ENCODE data around the gene HPCAL1. TPM values are rescaled to one million over a fixed set of nuclear protein-coding genes. Genes with fewer than 3 reads are reported as not detected.

Gene HPCAL1
- total RNA-seq, 1 donor from 2014 or later, result 13.1 TPM

DNA sequence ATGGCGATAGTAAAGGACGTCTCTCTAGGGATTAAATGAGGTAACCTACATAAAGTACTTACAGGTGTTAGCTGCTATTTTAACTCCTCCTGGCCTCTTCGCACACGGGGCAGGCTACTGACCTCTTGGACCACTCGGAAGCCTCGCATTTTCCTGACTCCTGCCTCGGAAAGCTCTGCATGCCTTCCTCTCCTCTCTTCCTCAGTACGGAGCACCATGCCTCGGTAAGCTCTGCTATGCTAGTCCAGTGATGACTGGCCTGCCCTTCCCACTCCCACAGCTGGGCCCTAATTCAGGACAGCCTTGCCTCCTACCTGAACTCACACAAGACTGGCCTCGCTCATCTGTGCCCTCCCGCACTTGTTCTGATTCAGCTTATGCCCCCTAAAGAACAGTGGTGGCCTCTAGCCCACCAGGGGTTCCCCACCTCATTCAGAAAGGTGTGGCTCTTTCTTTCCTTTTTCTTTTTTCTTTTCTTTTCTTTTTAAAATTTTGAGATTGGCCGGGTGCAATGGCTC is 22.7 kb upstream of the HPCAL1 start:
- peaks cover 7% of the 10 kb centered on the region for H3K27me3 Mint-ChIP-seq (ENCODE audit: unreplicated experiment)
- no peak overlapping the region for H3K27ac Mint-ChIP-seq (ENCODE audit: unreplicated experiment)
- peaks cover 2% of the 10 kb centered on the region for H3K4me1 Mint-ChIP-seq (ENCODE audit: low read depth, unreplicated experiment)
- no peaks in the 10 kb centered on the region for H3K9me3 Mint-ChIP-seq (ENCODE audit: unreplicated experiment)
- no peaks in the 10 kb centered on the region for H3K36me3 Mint-ChIP-seq (ENCODE audit: unreplicated experiment)
- TF ChIP-seq, protein P1, sequence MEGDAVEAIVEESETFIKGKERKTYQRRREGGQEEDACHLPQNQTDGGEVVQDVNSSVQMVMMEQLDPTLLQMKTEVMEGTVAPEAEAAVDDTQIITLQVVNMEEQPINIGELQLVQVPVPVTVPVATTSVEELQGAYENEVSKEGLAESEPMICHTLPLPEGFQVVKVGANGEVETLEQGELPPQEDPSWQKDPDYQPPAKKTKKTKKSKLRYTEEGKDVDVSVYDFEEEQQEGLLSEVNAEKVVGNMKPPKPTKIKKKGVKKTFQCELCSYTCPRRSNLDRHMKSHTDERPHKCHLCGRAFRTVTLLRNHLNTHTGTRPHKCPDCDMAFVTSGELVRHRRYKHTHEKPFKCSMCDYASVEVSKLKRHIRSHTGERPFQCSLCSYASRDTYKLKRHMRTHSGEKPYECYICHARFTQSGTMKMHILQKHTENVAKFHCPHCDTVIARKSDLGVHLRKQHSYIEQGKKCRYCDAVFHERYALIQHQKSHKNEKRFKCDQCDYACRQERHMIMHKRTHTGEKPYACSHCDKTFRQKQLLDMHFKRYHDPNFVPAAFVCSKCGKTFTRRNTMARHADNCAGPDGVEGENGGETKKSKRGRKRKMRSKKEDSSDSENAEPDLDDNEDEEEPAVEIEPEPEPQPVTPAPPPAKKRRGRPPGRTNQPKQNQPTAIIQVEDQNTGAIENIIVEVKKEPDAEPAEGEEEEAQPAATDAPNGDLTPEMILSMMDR (IDR thresholded peaks at IDR 0.05; ENCODE audit: partially characterized antibody, unreplicated experiment), result no peak
- no peak overlapping the region for H3K4me3 Mint-ChIP-seq (ENCODE audit: unreplicated experiment)
- no peak for DNase-seq

DNA sequence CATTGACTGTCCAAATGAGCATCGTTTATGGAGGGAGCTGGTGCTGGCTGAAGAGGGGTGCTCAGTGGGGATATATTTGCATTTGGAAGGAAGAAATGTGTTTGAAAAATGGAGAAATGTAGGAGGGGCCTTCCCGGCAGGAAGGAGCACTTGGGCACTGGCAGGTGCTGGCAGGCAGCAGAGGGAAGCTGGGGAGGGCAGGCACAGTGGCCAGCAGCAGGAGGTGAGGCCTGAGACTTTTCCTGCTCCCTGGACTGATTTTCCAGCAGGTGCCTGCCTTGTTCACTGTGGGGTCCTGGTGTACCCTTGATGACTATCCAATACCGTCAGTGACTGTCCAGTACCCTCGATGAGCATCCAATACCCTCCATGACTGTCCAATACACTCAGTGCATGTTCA is 20.8 kb upstream of the HPCAL1 start:
- no peak overlapping the region for H3K4me3 Mint-ChIP-seq (ENCODE audit: unreplicated experiment)
- H3K27me3 Mint-ChIP-seq (ENCODE audit: unreplicated experiment), result peaks cover 7% of the 10 kb centered on the region
- peaks cover 1% of the 10 kb centered on the region for H3K9me3 Mint-ChIP-seq (ENCODE audit: unreplicated experiment)
- H3K36me3 Mint-ChIP-seq (ENCODE audit: unreplicated experiment), result no peaks in the 10 kb centered on the region
- H3K4me1 Mint-ChIP-seq (ENCODE audit: low read depth, unreplicated experiment), result peaks cover 2% of the 10 kb centered on the region
- TF ChIP-seq, protein P1 (IDR thresholded peaks at IDR 0.05; ENCODE audit: partially characterized antibody, unreplicated experiment), result no peak
- H3K27ac Mint-ChIP-seq (ENCODE audit: unreplicated experiment), result no peak overlapping the region
- no peak for DNase-seq

DNA sequence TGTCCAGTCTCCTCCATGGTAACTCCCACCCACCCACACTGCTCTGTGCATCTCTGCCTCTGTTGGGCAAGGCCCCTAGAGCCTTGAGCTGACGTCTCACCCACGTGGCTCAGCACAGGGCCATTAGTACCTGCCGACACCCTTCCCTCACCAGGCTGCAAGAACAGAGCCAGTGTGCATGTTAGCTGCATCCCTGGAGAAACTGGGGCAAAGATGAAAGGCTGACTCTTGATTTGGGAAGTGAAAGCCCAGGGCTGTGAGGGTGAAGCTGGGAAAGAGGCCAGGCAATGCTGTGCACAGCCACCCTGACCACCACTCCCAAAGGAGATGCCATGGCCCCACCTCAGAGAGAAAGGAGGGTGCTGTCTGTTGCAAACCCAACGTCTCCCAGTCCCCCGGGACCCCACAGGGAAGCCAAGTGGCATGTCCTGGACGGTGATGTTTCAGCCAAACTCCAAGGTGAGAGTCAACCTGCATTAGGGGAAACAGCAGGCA is 20.0 kb upstream of the HPCAL1 start:
- H3K36me3 Mint-ChIP-seq (ENCODE audit: unreplicated experiment), result no peaks in the 10 kb centered on the region
- H3K4me1 Mint-ChIP-seq (ENCODE audit: low read depth, unreplicated experiment), result peaks cover 2% of the 10 kb centered on the region
- no peak overlapping the region for H3K27ac Mint-ChIP-seq (ENCODE audit: unreplicated experiment)
- peaks cover 7% of the 10 kb centered on the region for H3K27me3 Mint-ChIP-seq (ENCODE audit: unreplicated experiment)
- no peak for DNase-seq
- peaks cover 1% of the 10 kb centered on the region for H3K9me3 Mint-ChIP-seq (ENCODE audit: unreplicated experiment)
- no peak overlapping the region for H3K4me3 Mint-ChIP-seq (ENCODE audit: unreplicated experiment)
- TF ChIP-seq, protein P1 (IDR thresholded peaks at IDR 0.05; ENCODE audit: partially characterized antibody, unreplicated experiment), result no peak

DNA sequence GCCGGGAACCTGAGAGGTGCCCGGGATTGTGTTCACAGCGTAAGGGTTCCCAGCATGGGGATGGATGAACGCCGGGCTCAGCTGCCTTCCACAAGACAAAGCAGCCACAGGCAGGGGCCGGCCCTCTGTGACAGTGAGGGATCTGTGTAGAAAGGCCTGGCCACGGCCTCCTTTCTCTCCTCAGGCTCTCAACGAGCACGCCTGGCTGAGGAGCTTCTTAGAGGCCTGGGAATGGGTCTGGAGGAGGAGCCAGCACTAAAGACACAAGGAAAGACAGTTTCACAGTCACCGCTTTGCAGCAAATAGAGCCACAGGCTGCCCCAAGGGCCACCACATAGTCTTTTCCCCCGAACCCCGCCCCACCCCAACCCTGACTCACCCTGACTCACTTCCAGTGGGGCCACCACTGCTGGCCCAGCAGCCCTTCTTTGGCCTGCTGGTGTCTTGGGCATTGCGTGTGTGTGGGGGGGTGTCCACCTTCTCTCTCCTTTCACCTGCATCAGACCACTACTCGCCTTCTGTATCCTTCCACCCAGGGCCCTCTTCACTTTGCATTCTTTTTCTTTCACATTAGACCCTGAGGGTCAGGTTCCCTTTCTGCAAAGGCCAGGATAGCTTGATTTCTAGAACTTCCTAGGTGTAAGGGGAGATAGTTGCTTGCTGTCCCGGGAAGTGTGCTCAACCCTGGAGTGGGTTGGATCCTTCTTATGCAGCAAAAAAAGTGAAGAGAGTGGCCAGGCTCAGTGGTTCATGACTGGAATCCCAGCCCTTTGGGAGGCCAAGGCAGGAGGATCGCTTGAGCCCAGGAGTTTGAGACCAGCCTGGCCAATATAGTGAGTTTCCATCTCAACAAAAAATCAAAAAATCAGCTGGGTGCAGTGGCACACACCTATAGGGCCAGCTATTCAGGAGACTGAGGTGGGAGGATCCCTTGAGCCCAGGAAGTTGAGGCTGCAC is 19.3 kb upstream of the HPCAL1 start:
- TF ChIP-seq, protein P1 (IDR thresholded peaks at IDR 0.05; ENCODE audit: partially characterized antibody, unreplicated experiment), result no peak
- Mint-ChIP-seq H3K27me3 (ENCODE audit: unreplicated experiment) (peaks cover 6% of the 10 kb centered on the region), H3K36me3 (ENCODE audit: unreplicated experiment) (no peaks in the 10 kb centered on the region), H3K9me3 (ENCODE audit: unreplicated experiment) (peaks cover 1% of the 10 kb centered on the region), H3K27ac (ENCODE audit: unreplicated experiment) (no peak overlapping the region), H3K4me1 (ENCODE audit: low read depth, unreplicated experiment) (peaks cover 2% of the 10 kb centered on the region), H3K4me3 (ENCODE audit: unreplicated experiment) (no peak overlapping the region)
- no peak for DNase-seq

Measured in glutamatergic neuron (in vitro differentiated cells).